B cell (primary cell): ENCODE data around the gene CCDC8.

Source experiments
- CTCF ChIP-seq: fragments of 200-600 bp; IDR thresholded peaks from one replicate; pipeline ENCODE4 v1.8.0; 2022; ENCODE audit warnings: antibody characterized with exemption, mild to moderate bottlenecking
- EZH2 ChIP-seq: IDR thresholded peaks from 2 replicates; pipeline ENCODE4 v1.6.1; 2012; ENCODE audit warnings: borderline replicate concordance, low read depth, mild to moderate bottlenecking, moderate library complexity, low read length; ENCODE audit not compliant: insufficient read depth, poor library complexity, severe bottlenecking

GRCh38 chr19:46448601-46449000 lies 35.2 kb upstream of the CCDC8 start:
- TF ChIP-seq CTCF (no peak), EZH2 (no peak)
